Stimulated activated memory B cell treated with anti-CD40 and anti-IgM and Interleukin-4, amounts not matched to agents 10 μg/mL and 1 μg/mL and 100 μg/mL, for 72 hours (primary cell): ENCODE measurements around the gene FOXD2.
A peak's percentile ranks its signal among the peaks of the same experiment; 100 is the strongest.

ENCODE experiments used
- ATAC-seq: fragments of 150-1000 bp; cut with Tn5 transposase; 2 replicates; pipeline ENCODE4 v1.10.0; 2021
- H3K27ac Mint-ChIP-seq: one replicate; pipeline ENCODE4 v1.8.0; 2022; ENCODE audit warnings: mild to moderate bottlenecking, mixed read lengths
- H3K27me3 Mint-ChIP-seq: one replicate; pipeline ENCODE4 v1.8.0; 2022; ENCODE audit warnings: mixed read lengths
- H3K36me3 Mint-ChIP-seq: one replicate; pipeline ENCODE4 v1.8.0; 2022; ENCODE audit warnings: mixed read lengths
- H3K4me1 Mint-ChIP-seq: one replicate; pipeline ENCODE4 v1.8.0; 2022; ENCODE audit warnings: mixed read lengths
- H3K4me3 Mint-ChIP-seq: one replicate; pipeline ENCODE4 v1.8.0; 2022; ENCODE audit warnings: mild to moderate bottlenecking, moderate library complexity, mixed read lengths
- H3K9me3 Mint-ChIP-seq: one replicate; pipeline ENCODE4 v1.8.0; 2022; ENCODE audit warnings: mixed read lengths

The FOXD2 gene

DNA sequence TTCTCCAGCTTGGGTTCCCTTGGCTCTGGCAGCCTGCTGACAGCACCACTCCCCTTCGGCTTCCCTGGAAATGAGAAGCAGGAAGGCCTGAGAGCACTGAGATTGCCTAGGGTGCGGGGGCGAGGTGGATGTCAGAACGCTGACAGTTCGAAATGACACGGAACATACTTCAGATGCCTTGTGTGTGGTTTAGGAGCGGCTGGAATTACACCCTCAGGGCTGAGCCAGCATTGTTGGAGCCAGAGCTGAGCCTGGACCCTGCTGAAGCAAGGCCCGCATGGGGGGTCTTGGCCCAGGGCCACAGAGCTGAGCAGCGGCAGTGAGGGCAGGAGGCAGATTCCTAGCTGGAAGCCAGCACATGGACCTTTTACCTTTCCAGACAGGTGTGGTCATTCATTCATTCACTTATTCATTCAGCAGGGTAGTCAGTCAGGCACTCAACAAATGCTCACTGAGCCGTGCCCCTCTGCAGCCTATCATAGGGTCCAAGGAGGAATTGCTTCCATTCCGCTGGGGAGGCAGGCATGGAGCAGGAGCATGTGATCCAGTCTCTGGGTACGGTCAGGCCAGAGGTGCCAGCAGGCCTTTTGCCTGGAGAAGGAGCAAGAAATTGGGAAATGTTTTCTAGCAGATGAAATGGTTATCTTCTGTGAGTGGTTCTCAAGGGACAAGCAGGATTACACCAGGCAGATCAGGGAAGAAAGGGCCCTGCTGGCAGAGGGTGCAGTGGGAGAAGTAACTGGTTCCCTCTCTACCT, 28.4 kb upstream of the FOXD2 start:
- Mint-ChIP-seq H3K9me3 (no peaks in the 10 kb centered on the region), H3K36me3 (no peaks in the 10 kb centered on the region), H3K4me1 (no peaks in the 10 kb centered on the region), H3K27me3 (peaks cover 38% of the 10 kb centered on the region), H3K4me3 (no peak overlapping the region), H3K27ac (no peak overlapping the region)
- ATAC-seq: no peak

DNA sequence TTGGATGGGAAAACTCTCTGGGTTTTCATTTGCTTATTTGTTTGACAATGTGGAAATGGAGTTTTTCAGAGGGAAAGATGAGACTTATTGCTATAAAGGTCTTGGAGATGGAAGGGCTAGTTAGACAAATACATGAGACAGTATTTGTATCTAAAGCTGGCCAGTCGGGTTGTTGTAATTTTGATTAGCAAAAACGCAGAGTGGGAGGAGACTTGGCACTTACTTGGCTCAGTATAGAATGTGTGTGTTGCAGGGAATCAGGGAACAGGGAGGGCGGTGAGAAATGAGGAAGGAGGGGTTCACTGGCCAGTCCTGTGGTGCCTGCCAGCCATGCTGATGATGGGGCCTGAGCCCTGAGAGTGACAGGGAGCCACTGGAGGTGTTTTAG, 27.8 kb upstream of the FOXD2 start:
- Mint-ChIP-seq H3K4me1 (no peaks in the 10 kb centered on the region), H3K36me3 (no peaks in the 10 kb centered on the region), H3K9me3 (no peaks in the 10 kb centered on the region), H3K27me3 (peaks cover 36% of the 10 kb centered on the region), H3K27ac (no peak overlapping the region), H3K4me3 (no peak overlapping the region)
- ATAC-seq: no peak

DNA sequence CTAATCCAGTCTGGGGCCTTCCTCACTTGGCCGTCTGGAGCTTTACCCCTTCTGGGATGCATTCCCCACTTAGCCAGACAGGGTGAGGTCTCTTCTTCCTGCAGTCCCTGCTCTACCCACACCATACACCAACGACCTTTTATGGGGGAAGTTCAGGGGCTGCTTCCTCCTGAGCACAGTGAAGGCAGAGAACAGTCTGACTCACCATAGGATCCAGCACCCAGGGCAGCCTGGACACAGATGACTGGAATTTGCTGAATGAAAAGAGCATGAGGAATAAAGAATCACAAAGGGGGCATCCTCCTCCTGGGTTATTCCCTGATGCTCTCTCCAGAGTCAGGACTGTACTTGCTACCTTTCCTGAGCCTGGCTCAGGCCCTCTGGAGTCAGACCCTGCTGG, 26.4 kb upstream of the FOXD2 start:
- Mint-ChIP-seq H3K36me3 (no peaks in the 10 kb centered on the region), H3K4me3 (no peak overlapping the region), H3K9me3 (no peaks in the 10 kb centered on the region), H3K27me3 (peaks cover 45% of the 10 kb centered on the region), H3K4me1 (no peaks in the 10 kb centered on the region), H3K27ac (no peak overlapping the region)
- ATAC-seq: no peak

DNA sequence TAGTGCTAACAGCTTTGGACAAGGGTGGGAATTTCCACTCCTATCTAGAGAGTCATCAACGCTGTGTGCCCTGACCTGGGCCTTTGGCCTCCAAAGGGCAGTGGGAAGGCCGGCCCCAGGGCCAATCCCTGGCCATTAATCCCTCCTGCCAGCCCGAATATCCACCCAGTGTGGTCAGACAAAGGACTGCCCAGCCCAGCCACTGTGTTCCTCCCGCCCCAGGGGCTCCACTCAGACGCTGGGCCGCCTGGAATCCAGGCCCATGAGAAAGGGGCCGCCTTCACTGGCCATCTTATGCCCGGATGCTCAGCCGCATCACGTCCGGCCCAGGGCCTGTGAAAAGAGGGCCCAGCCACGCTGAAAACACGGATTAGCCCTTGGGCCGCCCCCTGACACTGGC, 25.4 kb upstream of the FOXD2 start:
- Mint-ChIP-seq H3K9me3 (no peaks in the 10 kb centered on the region), H3K27me3 (peaks cover 51% of the 10 kb centered on the region), H3K36me3 (no peaks in the 10 kb centered on the region), H3K4me1 (peaks cover 3% of the 10 kb centered on the region), H3K27ac (no peak overlapping the region), H3K4me3 (no peak overlapping the region)
- ATAC-seq: no peak

DNA sequence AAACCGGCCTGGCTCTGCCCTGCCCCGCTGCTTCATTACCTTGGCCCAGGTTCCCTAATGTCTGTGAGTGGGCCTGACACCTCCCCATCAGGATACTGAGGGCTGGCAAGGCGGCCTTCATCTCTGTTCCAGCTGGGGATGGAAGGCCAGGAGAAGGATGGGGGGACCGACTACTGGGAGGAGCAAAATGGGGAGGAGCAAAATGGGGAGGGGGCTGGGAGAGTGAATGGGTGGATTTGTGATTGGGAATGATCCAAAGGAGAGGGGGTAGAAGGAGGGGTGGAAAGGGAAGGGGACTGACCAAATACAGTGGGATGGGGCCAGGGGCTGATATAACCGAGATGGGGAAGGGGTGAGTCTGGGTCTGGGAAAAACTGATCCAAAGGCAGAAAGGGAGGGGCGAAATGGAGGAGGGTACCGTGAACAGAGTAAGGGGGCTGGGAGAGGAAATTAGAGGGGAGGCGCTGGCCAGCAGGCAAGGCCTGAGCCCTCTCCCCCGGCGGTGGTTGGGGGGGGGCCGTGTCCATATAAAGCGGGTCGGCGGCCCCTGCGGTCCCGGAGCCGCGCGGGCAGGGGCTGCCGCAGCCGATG, 22.0 kb upstream of the FOXD2 start, which contains the start of gene FOXE3:
Gene FOXE3, plus strand, starts transcription at position 558 of the 591 bp plus-strand sequence. Its CDS starts 31 bp downstream, at position 589.
- no peaks in the 10 kb centered on the region for H3K36me3 Mint-ChIP-seq
- peaks cover 6% of the 10 kb centered on the region for H3K4me1 Mint-ChIP-seq
- H3K27me3 Mint-ChIP-seq: peaks cover 63% of the 10 kb centered on the region
- no peak for ATAC-seq
- peak within 1 kb of the TSS; percentile 35 for H3K4me3 Mint-ChIP-seq
- H3K9me3 Mint-ChIP-seq: no peaks in the 10 kb centered on the region
- H3K27ac Mint-ChIP-seq: no peak within 1 kb of the TSS

DNA sequence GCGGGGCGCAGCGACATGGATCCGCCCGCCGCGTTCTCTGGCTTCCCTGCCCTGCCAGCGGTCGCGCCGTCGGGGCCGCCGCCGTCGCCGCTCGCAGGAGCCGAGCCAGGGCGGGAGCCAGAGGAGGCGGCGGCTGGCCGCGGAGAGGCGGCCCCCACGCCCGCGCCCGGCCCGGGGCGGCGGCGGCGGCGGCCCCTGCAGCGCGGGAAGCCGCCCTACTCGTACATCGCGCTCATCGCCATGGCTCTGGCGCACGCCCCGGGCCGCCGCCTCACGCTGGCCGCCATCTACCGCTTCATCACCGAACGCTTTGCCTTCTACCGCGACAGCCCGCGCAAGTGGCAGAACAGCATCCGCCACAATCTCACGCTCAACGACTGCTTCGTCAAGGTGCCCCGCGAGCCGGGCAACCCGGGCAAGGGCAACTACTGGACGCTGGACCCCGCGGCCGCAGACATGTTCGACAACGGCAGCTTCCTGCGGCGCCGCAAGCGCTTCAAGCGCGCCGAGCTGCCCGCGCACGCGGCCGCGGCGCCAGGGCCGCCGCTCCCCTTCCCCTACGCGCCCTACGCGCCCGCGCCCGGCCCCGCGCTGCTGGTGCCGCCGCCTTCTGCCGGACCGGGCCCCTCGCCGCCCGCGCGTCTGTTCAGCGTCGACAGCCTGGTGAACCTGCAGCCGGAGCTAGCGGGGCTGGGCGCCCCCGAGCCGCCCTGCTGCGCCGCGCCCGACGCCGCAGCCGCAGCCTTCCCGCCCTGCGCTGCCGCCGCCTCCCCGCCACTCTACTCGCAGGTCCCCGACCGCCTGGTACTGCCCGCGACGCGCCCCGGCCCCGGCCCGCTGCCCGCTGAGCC, 21.3 kb upstream of the FOXD2 start:
- peaks cover 68% of the 10 kb centered on the region for H3K27me3 Mint-ChIP-seq
- peak overlapping the region; percentile 35 for H3K4me3 Mint-ChIP-seq
- peaks cover 6% of the 10 kb centered on the region for H3K4me1 Mint-ChIP-seq
- no peak for ATAC-seq
- no peaks in the 10 kb centered on the region for H3K9me3 Mint-ChIP-seq
- no peak overlapping the region for H3K27ac Mint-ChIP-seq
- H3K36me3 Mint-ChIP-seq: no peaks in the 10 kb centered on the region

DNA sequence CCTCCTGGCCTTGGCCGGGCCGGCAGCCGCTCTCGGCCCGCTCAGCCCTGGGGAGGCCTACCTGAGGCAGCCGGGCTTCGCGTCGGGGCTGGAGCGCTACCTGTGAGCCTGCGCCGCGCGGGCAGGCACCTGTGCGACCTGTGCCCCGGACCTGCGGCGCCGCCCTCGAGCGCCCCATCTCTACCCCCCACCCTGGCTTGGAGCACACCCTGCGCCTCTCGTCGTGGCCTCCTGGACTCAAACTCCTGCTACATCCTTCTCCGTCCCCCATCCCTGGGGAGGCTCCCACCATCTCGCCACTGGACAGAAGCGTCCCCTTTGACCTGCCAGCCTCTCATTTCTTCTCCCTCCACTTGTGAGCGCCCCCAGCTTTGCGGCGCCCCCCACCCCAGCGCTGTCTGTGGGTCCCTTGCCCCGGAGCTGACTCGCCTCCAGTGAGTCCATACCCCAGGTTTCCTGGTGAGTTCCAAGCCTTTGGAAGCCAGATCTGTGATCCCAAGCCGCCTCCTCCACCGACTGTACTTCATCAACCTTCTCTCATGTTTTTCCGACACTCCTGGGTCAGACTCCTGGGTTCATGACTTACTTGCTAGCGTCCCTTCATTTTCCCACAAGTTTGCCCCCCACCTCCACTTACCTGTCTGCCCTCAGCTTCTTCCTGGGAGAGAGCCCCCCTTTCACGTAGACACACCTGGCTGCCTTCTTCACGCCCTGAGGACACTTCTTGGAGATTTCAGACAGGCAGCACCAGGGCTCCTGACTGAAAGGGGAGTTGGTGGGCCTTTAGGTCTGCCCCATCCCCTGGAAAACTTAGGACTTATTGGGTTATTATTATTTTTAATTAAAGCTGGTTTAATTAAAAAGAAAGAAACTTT, 20.4 kb upstream of the FOXD2 start:
- H3K27me3 Mint-ChIP-seq: peaks cover 69% of the 10 kb centered on the region
- no peak overlapping the region for H3K27ac Mint-ChIP-seq
- H3K4me1 Mint-ChIP-seq: peaks cover 6% of the 10 kb centered on the region
- H3K36me3 Mint-ChIP-seq: no peaks in the 10 kb centered on the region
- H3K4me3 Mint-ChIP-seq: peak overlapping the region; percentile 38
- no peak for ATAC-seq
- no peaks in the 10 kb centered on the region for H3K9me3 Mint-ChIP-seq

DNA sequence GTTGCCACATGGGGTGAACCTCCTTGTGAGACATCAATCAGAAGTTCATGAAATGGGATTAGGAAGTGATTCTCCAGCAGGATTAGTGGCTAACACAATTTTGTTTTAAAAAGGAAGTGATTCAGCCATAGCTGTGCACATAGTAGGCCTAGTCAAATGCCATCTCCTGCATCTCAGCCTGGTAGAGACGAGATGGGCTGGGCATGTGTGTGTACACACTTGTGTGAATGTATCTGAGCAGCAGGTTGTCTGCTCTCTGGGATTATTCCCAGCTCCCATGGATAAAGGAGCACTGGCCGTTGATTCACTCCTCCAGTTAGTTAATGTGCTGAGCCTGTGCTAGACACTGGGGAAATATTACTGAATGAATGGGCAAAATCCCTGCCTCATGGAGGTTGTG, 19.7 kb upstream of the FOXD2 start:
- H3K36me3 Mint-ChIP-seq: no peaks in the 10 kb centered on the region
- ATAC-seq: no peak
- H3K4me1 Mint-ChIP-seq: peaks cover 6% of the 10 kb centered on the region
- H3K9me3 Mint-ChIP-seq: no peaks in the 10 kb centered on the region
- H3K27me3 Mint-ChIP-seq: peaks cover 69% of the 10 kb centered on the region
- no peak overlapping the region for H3K27ac Mint-ChIP-seq
- H3K4me3 Mint-ChIP-seq: no peak overlapping the region

DNA sequence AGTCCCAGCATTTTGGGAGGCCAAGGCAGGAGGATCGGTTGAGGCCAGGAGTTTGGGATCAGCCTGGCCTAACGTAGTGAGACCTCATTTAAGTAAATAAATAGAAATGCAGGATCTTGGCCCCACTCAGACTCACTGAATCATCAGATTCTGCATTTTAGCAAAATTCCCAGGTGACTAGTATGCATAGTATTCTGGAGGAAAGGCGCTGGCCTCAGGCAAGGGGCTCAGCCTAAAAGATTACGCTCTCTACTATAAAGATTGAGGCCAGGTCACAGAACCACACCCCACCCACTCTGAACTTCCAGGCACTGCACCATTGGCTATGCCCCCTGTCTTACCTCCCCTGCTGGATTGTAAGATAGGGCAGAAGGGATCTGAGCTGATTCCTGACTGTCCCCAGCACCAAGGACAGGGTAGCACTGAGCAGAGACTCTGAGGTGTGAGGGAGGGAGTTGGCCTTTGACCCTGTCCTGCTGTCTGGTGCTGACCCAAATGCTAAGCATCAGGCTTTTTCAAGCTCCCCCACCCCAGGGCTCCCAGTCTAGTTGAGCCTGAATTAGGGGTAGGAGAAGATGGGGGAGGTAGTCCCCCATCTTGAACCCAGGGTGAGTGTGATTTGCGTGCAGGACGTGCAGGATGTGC, 19.0 kb upstream of the FOXD2 start:
- no peak for ATAC-seq
- Mint-ChIP-seq H3K4me3 (no peak overlapping the region), H3K27ac (no peak overlapping the region), H3K36me3 (no peaks in the 10 kb centered on the region), H3K9me3 (no peaks in the 10 kb centered on the region), H3K27me3 (peaks cover 64% of the 10 kb centered on the region), H3K4me1 (peaks cover 6% of the 10 kb centered on the region)

DNA sequence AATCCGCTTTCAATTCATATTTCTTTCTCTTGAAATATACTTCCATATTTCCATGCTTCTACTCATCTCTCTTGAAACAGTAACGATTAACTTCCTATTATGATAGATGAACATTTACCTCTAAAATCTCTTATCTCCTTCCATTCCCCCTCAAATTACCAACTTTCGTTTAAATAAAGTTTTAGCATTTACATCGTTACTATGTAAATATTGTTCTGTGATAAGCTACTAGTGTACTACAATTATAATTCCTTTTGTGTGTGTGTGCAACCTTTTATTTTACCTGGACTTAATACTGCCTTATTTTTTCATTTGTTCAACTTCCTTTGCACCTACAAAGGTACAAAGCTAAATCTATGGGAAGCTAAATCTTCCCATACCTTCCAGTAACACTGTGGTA, 17.3 kb upstream of the FOXD2 start:
- Mint-ChIP-seq H3K9me3 (no peaks in the 10 kb centered on the region), H3K27me3 (peaks cover 57% of the 10 kb centered on the region), H3K4me3 (no peak overlapping the region), H3K27ac (no peak overlapping the region), H3K36me3 (no peaks in the 10 kb centered on the region), H3K4me1 (peaks cover 6% of the 10 kb centered on the region)
- no peak for ATAC-seq

DNA sequence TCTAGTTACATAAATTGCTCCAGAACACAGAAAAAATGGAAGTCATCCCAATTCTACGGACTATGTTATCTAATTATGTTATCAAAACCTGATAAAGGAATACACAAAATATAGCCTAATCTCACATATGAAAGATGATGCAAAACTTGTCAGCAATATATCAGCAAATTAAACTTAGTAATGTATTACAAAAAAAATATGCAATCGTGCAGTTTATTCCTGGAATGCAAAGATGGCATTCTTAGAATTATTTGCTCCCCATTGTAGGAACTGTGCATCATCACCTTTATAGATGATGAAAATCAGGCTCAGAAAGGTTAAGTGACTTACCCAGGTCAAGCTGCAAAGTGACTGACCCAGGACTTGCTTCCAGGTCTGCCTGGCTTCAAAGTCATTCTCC, 14.0 kb upstream of the FOXD2 start:
- no peak for ATAC-seq
- no peaks in the 10 kb centered on the region for H3K36me3 Mint-ChIP-seq
- H3K27me3 Mint-ChIP-seq: peaks cover 28% of the 10 kb centered on the region
- no peaks in the 10 kb centered on the region for H3K9me3 Mint-ChIP-seq
- no peak overlapping the region for H3K4me3 Mint-ChIP-seq
- no peaks in the 10 kb centered on the region for H3K4me1 Mint-ChIP-seq
- no peak overlapping the region for H3K27ac Mint-ChIP-seq

DNA sequence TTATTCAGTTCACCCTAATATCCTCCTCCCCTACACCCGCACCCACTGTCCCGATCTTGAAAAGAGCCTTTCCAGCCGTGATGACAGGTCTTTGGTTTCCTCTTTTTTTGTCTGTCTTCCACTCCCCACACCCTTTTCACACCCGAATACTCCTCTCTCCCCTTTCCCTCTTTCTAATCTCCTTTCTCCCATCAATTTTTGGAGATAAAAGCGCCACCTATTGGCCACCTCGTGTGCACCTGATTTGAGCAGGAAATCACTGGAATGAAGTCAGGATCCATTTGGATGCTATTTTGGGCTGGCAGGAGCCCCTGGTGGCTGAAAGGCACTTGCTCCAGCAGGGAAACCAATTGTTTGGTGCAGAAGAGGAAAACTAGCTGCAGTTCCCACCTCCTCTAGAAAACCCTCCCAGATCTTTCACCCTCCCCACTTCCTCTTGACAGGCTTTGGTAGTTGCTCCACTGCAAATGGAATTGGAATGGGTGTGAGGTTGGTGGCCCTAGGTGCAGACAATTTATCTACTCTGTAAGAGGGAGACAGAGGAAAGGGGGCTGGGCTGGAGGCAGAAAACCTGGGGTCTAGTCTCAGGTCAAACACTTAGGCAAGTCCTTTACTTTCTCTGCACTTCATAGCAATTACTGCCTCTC, 13.4 kb upstream of the FOXD2 start:
- H3K9me3 Mint-ChIP-seq: no peaks in the 10 kb centered on the region
- H3K4me1 Mint-ChIP-seq: no peaks in the 10 kb centered on the region
- ATAC-seq: no peak
- H3K27me3 Mint-ChIP-seq: peaks cover 24% of the 10 kb centered on the region
- no peak overlapping the region for H3K27ac Mint-ChIP-seq
- no peak overlapping the region for H3K4me3 Mint-ChIP-seq
- no peaks in the 10 kb centered on the region for H3K36me3 Mint-ChIP-seq

DNA sequence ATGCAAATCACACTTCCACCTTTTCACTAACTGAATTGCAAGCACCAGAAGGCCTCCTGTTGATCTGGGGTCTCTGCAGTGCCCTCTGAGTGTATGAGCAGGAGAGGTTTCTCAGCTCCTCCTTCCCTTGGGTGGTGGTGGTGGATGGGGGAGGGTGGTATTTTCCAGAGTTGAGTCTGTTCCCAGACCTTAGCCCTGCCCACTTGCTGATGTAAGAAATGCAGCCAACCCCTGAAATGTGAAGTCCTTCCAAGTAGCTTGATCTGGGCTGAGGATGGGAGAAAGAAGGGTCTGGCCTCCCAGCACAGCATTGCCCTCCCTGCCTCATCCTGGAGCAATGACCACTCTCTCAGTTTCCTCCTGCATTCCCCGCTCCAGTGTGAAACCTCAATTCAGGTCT, 6.3 kb upstream of the FOXD2 start:
- Mint-ChIP-seq H3K9me3 (no peaks in the 10 kb centered on the region), H3K27ac (no peak overlapping the region), H3K4me1 (peaks cover 40% of the 10 kb centered on the region), H3K4me3 (no peak overlapping the region), H3K36me3 (no peaks in the 10 kb centered on the region), H3K27me3 (peaks cover 48% of the 10 kb centered on the region)
- ATAC-seq: no peak
